ENCODE data around the gene ADAP1.
"Not testable (repeated sequence)": the region's sequence is repeated elsewhere in the genome, so short reads cannot be mapped to it uniquely, and the experiment has no call there.

DNA sequence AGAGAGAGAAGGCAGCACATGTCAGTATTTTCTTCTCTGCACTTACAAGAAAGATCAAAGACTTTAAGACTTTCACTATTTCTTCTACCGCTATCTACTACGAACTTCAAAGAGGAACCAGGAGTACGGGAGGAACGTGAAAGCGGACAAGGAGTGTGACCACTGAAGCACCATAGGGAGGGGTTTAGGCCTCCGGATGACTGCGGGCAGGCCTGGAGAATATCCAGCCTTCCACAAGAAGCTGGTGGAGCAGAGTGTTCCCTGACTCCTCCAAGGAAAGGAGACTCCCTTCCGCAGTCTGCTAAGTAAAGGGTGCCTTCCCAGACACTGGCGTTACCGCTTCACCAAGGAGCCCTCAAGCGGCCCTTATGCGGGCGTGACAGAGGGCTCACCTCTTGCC, 6.5 kb upstream of the ADAP1 start:
- TF ChIP-seq CTCF (IDR thresholded peaks at IDR 0.05); POLR2AphosphoS5 (IDR thresholded peaks at IDR 0.05; ENCODE audit: low read depth, low read length); REST (IDR thresholded peaks at IDR 0.05; ENCODE audit: insufficient read depth in 1 of 2, low read depth in 2 of 2, low read length in 1 of 2); SIN3A (IDR thresholded peaks at IDR 0.05; ENCODE audit: borderline replicate concordance, insufficient read depth, low read depth, low read length); TCF7L2 (IDR thresholded peaks at IDR 0.05; ENCODE audit: low read depth, low read length): not testable (repeated sequence)
